Glomerular endothelial cell (primary cell): ENCODE results near the gene MGARP. TPM values are rescaled to one million over a fixed set of nuclear protein-coding genes. Genes with fewer than 3 reads are reported as not detected.
A peak's percentile ranks its signal among the peaks of the same experiment; 100 is the strongest.
"Not testable (repeated sequence)": the region's sequence is repeated elsewhere in the genome, so short reads cannot be mapped to it uniquely, and the experiment has no call there.

Source experiments
- DNase-seq: peaks from one replicate; pipeline ENCODE4 v3.0.0-alpha.2; 2011; ENCODE audit warnings: low read depth, low spot score; ENCODE audit errors: extremely low read depth
- total RNA-seq: library from RNA; depleted of rRNA; stranded (reverse); fragments of >200 nt; gene quantifications from 2 replicates; pipeline ENCODE4 v1.2.3, GENCODE V29; 2015

Gene MGARP
- 0.10 and 3.4 TPM in 2 replicates for total RNA-seq

GRCh38 chr4:139279760-139280620 lies at the start of gene MGARP:
TSS of gene MGARP (minus strand) at chr4:139280225. CDS start at chr4:139280158, 67 bp downstream.
- DNase-seq = no peak

- no peak for DNase-seq
These were observed 49.7 kb upstream of the MGARP start for GRCh38 chr4:139329665-139330200.

- DNase-seq = no peak
These were observed 44.6 kb upstream of the MGARP start for GRCh38 chr4:139324620-139325019.

GRCh38 chr4:139322541-139322940 lies 42.5 kb upstream of the MGARP start:
- DNase-seq = not testable (repeated sequence)

GRCh38 chr4:139322070-139322469 lies 42.0 kb upstream of the MGARP start:
- not testable (repeated sequence) for DNase-seq

GRCh38 chr4:139319571-139319970 lies 39.5 kb upstream of the MGARP start:
- no peak for DNase-seq

- no peak for DNase-seq
These were observed 37.6 kb upstream of the MGARP start for GRCh38 chr4:139317635-139318034.

- no peak for DNase-seq
These were observed 36.7 kb upstream of the MGARP start for GRCh38 chr4:139316733-139317132.

GRCh38 chr4:139315221-139315675 lies 35.2 kb upstream of the MGARP start:
- DNase-seq = no peak

- DNase-seq = no peak
These were observed 34.2 kb upstream of the MGARP start for GRCh38 chr4:139314047-139314800.

GRCh38 chr4:139313414-139313813 lies 33.4 kb upstream of the MGARP start:
- DNase-seq = not testable (repeated sequence)

- DNase-seq = no peak
These were observed 32.7 kb upstream of the MGARP start for GRCh38 chr4:139312552-139313332.

- no peak for DNase-seq
These were observed 31.9 kb upstream of the MGARP start for GRCh38 chr4:139311909-139312308.

- DNase-seq = no peak
These were observed 24.9 kb upstream of the MGARP start for GRCh38 chr4:139304920-139305319.

GRCh38 chr4:139301821-139302611 lies 22.0 kb upstream of the MGARP start, which contains the start of gene NDUFC1:
TSS of gene NDUFC1 (minus strand) at chr4:139302477. CDS start at chr4:139295798, 6,679 bp downstream.
- DNase-seq = no peak

- peak; percentile 90 for DNase-seq
These were observed 21.2 kb upstream of the MGARP start, which contains the start of gene NAA15 for GRCh38 chr4:139301113-139301820. TSS of gene NAA15 (plus strand) at chr4:139301505. CDS start at chr4:139301778, 273 bp downstream.

- DNase-seq = no peak
These were observed 20.5 kb upstream of the MGARP start for GRCh38 chr4:139300431-139301112.

- DNase-seq = no peak
These were observed 19.5 kb upstream of the MGARP start for GRCh38 chr4:139299536-139299935.
